ENCODE measurements around the gene ENTHD1. TPM values are rescaled to one million over a fixed set of nuclear protein-coding genes. Genes with fewer than 3 reads are reported as not detected.

ENTHD1 gene
- total and polyA plus RNA-seq, 9 of the 15 experiments (the other 6 are each of a cell fraction or from before 2014, with no cell fraction given), result 0.13 to 0.98 (median 0.35) TPM

DNA sequence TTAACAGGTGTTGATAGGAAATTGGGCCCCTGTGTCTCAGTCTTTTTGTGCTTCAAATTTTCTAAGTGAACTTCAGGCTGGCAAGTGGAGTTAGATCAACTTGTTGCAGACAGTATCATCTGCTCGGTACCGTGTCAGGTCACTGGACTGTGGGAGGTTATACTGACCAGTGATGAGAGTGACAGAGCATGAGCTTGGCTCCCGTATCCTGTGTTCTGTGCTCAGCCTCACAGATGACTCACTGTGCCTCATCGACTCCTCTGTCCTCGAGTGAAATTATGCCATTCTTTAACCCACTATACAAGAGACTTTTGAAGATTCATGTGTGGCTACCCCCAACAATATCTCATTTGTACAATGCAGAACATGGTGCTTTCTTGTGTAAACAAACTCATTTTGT is 15.2 kb upstream of the ENTHD1 start (continued):
- TF ChIP-seq, protein P1, sequence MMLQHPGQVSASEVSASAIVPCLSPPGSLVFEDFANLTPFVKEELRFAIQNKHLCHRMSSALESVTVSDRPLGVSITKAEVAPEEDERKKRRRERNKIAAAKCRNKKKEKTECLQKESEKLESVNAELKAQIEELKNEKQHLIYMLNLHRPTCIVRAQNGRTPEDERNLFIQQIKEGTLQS (IDR thresholded peaks at IDR 0.05), result peak; percentile 83
- TF ChIP-seq, protein P1 (CRISPR knock-in tag; conservative IDR thresholded peaks at IDR 0.05), result no peak
- no peak for TF ChIP-seq ZC3H11A (IDR thresholded peaks at IDR 0.05; ENCODE audit: low read depth, low read length)
- TF ChIP-seq ARID1B (IDR thresholded peaks at IDR 0.05), result peak; percentile 50
- TF ChIP-seq MTA1 (IDR thresholded peaks at IDR 0.05; ENCODE audit: borderline replicate concordance), result no peak
- no peak for TF ChIP-seq CBX3 (IDR thresholded peaks at IDR 0.05; ENCODE audit: borderline replicate concordance in 1 of 2, low read length in 2 of 2)
- no peak for TF ChIP-seq ZNF717 (CRISPR knock-in tag; IDR thresholded peaks at IDR 0.05)
- TF ChIP-seq JUN (IDR thresholded peaks at IDR 0.05; ENCODE audit: borderline replicate concordance, low read depth, low read length), result peak; percentile 78; the same call in 1 of the 2 replicates
- TF ChIP-seq JUN (CRISPR knock-in tag; IDR thresholded peaks at IDR 0.05; ENCODE audit: borderline replicate concordance), result no peak
- peak; percentile 47; the same call in 1 of the 2 replicates for TF ChIP-seq CTBP1 (IDR thresholded peaks at IDR 0.05; ENCODE audit: borderline replicate concordance)
- TF ChIP-seq SMARCA4 (IDR thresholded peaks at IDR 0.05), result peak; percentile 30; the same call in 1 of the 2 replicates
- peak; percentile 91 for TF ChIP-seq ZBTB17 (CRISPR knock-in tag; IDR thresholded peaks at IDR 0.05)
- TF ChIP-seq GATAD2B (IDR thresholded peaks at IDR 0.05; ENCODE audit: borderline replicate concordance), result no peak
- peak; percentile 44; the same call in 1 of the 2 replicates for TF ChIP-seq DPF2 (IDR thresholded peaks at IDR 0.05)
- TF ChIP-seq, protein P2, sequence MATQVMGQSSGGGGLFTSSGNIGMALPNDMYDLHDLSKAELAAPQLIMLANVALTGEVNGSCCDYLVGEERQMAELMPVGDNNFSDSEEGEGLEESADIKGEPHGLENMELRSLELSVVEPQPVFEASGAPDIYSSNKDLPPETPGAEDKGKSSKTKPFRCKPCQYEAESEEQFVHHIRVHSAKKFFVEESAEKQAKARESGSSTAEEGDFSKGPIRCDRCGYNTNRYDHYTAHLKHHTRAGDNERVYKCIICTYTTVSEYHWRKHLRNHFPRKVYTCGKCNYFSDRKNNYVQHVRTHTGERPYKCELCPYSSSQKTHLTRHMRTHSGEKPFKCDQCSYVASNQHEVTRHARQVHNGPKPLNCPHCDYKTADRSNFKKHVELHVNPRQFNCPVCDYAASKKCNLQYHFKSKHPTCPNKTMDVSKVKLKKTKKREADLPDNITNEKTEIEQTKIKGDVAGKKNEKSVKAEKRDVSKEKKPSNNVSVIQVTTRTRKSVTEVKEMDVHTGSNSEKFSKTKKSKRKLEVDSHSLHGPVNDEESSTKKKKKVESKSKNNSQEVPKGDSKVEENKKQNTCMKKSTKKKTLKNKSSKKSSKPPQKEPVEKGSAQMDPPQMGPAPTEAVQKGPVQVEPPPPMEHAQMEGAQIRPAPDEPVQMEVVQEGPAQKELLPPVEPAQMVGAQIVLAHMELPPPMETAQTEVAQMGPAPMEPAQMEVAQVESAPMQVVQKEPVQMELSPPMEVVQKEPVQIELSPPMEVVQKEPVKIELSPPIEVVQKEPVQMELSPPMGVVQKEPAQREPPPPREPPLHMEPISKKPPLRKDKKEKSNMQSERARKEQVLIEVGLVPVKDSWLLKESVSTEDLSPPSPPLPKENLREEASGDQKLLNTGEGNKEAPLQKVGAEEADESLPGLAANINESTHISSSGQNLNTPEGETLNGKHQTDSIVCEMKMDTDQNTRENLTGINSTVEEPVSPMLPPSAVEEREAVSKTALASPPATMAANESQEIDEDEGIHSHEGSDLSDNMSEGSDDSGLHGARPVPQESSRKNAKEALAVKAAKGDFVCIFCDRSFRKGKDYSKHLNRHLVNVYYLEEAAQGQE (IDR thresholded peaks at IDR 0.05; ENCODE audit: borderline replicate concordance), result 0 out of 2 replicates have a peak, but pooled peaks have one; percentile 21
- TF ChIP-seq, protein P2 (CRISPR knock-in tag; IDR thresholded peaks at IDR 0.05; ENCODE audit: low read depth), result no peak
- TF ChIP-seq BHLHE40 (IDR thresholded peaks at IDR 0.05; ENCODE audit: low read length), result peak; percentile 26; the same call in 1 of the 2 replicates

Data from K562 (cell line).